IMR-90 (cell line): ENCODE results near the gene FOCAD. TPM values are rescaled to one million over a fixed set of nuclear protein-coding genes. Genes with fewer than 3 reads are reported as not detected.

ENCODE experiments used
- ATAC-seq: fragments of 200-7000 bp; cut with Tn5 transposase; 2 replicates; pipeline ENCODE4 v1.9.1; 2020; ENCODE audit warnings: low read depth, mild to moderate bottlenecking, moderate library complexity
- BruUV-seq: library from RNA; stranded (reverse); fragments of 400-500 nt; replicated peaks from 2 replicates; lab custom pipeline; 2021; lab: Mats Ljungman, UMichigan
- CTCF ChIA-PET: fragments of 300-600 bp; formaldehyde crosslinking; extraction: SDS; loops from one replicate; lab custom pipeline; 2021; ENCODE audit warnings: antibody characterized with exemption; lab: Yijun Ruan, JAX
- POLR2A ChIA-PET: fragments of 300-600 bp; sonication (Branson Sonifier 250); formaldehyde crosslinking; loops from one replicate; lab custom pipeline; 2022; ENCODE audit warnings: antibody characterized with exemption; ENCODE audit not compliant: unreplicated experiment; lab: Charles Lee
- DNase-seq: peaks from one replicate; pipeline ENCODE4 v3.0.0; 2013
- H2AFZ ChIP-seq: replicated peaks from 2 replicates; pipeline ENCODE3; 2013; ENCODE audit warnings: low read length, mild to moderate bottlenecking; ENCODE audit not compliant: poor library complexity
- H2AK5ac ChIP-seq: 2 replicates; pipeline ENCODE4 v1.6.1; 2013; ENCODE audit warnings: low read depth, low read length, inconsistent platforms
- H2AK9ac ChIP-seq: replicated peaks from 2 replicates; pipeline ENCODE3; 2013; ENCODE audit warnings: mild to moderate bottlenecking, low read depth, low read length, moderate library complexity; ENCODE audit not compliant: poor library complexity
- H2BK120ac ChIP-seq: 2 replicates; pipeline ENCODE4 v1.6.1; 2013; ENCODE audit warnings: low read depth, low read length, inconsistent platforms
- H2BK15ac ChIP-seq: 3 replicates; pipeline ENCODE4 v1.6.1; 2013; ENCODE audit warnings: low read depth, low read length, inconsistent platforms
- H2BK20ac ChIP-seq: 2 replicates; pipeline ENCODE4 v1.6.1; 2013; ENCODE audit warnings: low read depth, mild to moderate bottlenecking, inconsistent platforms, low read length, moderate library complexity
- H2BK5ac ChIP-seq: 2 replicates; pipeline ENCODE4 v1.6.1; 2013; ENCODE audit warnings: mild to moderate bottlenecking, low read depth, low read length, inconsistent platforms; ENCODE audit not compliant: poor library complexity, severe bottlenecking
- H3K14ac ChIP-seq: replicated peaks from 2 replicates; pipeline ENCODE4 v1.6.1; 2013; ENCODE audit warnings: low read depth, low read length, inconsistent platforms
- H3K18ac ChIP-seq: 2 replicates; pipeline ENCODE4 v1.6.1; 2013; ENCODE audit warnings: low read depth, low read length, control low read depth
- H3K23ac ChIP-seq: 2 replicates; pipeline ENCODE4 v1.6.1; 2013; ENCODE audit warnings: low read depth, low read length, inconsistent platforms
- H3K27ac ChIP-seq: 2 replicates; pipeline ENCODE4 v1.5.1; 2013; ENCODE audit warnings: mild to moderate bottlenecking, control low read depth, low read length; ENCODE audit not compliant: insufficient read depth
- H3K27me3 ChIP-seq: 2 replicates; pipeline ENCODE4 v1.6.1; 2013; ENCODE audit warnings: low read length; ENCODE audit not compliant: control insufficient read depth, insufficient read depth
- H3K36me3 ChIP-seq: 2 replicates; pipeline ENCODE4 v1.6.1; 2013; ENCODE audit warnings: low read length, mixed read lengths; ENCODE audit not compliant: control insufficient read depth, insufficient read depth
- H3K4ac ChIP-seq: 2 replicates; pipeline ENCODE4 v1.6.1; 2013; ENCODE audit warnings: low read depth, low read length, inconsistent platforms
- H3K4me1 ChIP-seq: 2 replicates; pipeline ENCODE4 v1.6.1; 2013; ENCODE audit warnings: low read length, mixed read lengths; ENCODE audit not compliant: control insufficient read depth, insufficient read depth
- H3K4me2 ChIP-seq: 2 replicates; pipeline ENCODE4 v1.6.1; 2013; ENCODE audit warnings: low read depth, mild to moderate bottlenecking, control low read depth, low read length, moderate library complexity
- H3K4me3 ChIP-seq: 2 replicates; pipeline ENCODE4 v1.5.1; 2013; ENCODE audit warnings: low read depth, mild to moderate bottlenecking, control low read depth, low read length, moderate library complexity; ENCODE audit not compliant: insufficient read depth
- H3K56ac ChIP-seq: 2 replicates; pipeline ENCODE4 v1.6.1; 2013; ENCODE audit warnings: low read length, inconsistent platforms; ENCODE audit not compliant: insufficient read depth; ENCODE audit errors: extremely low read depth
- H3K79me1 ChIP-seq, 2 experiments: 2 replicates each; pipeline ENCODE4 v1.6.1; 2013; ENCODE audit warnings: low read length in 2 of 2, inconsistent platforms in 1 of 2, low read depth in 1 of 2
- H3K9ac ChIP-seq: 2 replicates; pipeline ENCODE4 v1.6.1; 2013; ENCODE audit warnings: low read depth, low read length, control low read depth
- H3K9me1 ChIP-seq: 2 replicates; pipeline ENCODE4 v1.6.1; 2013; ENCODE audit warnings: low read length, inconsistent platforms; ENCODE audit not compliant: insufficient read depth
- H3K9me3 ChIP-seq: 2 replicates; pipeline ENCODE4 v1.6.1; 2013; ENCODE audit warnings: low read length; ENCODE audit not compliant: control insufficient read depth, insufficient read depth
- H4K20me1 ChIP-seq: 2 replicates; pipeline ENCODE4 v1.6.1; 2013; ENCODE audit warnings: low read length, inconsistent platforms; ENCODE audit not compliant: insufficient read depth
- H4K5ac ChIP-seq: 2 replicates; pipeline ENCODE4 v1.6.1; 2013; ENCODE audit warnings: mild to moderate bottlenecking, low read depth, low read length, control low read depth
- H4K8ac ChIP-seq, 2 experiments: 2 replicates each; pipeline ENCODE4 v1.6.1; 2013; ENCODE audit warnings: low read depth in 2 of 2, low read length in 2 of 2, control low read depth in 1 of 2, inconsistent platforms in 1 of 2
- H4K91ac ChIP-seq: 2 replicates; pipeline ENCODE4 v1.6.1; 2013; ENCODE audit warnings: low read depth, low read length, inconsistent platforms; ENCODE audit not compliant: insufficient read depth
- CHD1 ChIP-seq: IDR thresholded peaks from 2 replicates; pipeline ENCODE4 v1.6.1; 2012; ENCODE audit warnings: low read depth, low read length, improper control_type of control experiment
- MAFK ChIP-seq: IDR thresholded peaks from 2 replicates; pipeline ENCODE4 v1.6.1; 2012; ENCODE audit warnings: low read depth, low read length, improper control_type of control experiment
- NFE2L2 ChIP-seq: fragments of 150-350 bp; IDR thresholded peaks from 2 replicates; pipeline ENCODE4 v1.6.1; 2016; ENCODE audit warnings: low read depth, mild to moderate bottlenecking, low read length
- RCOR1 ChIP-seq: IDR thresholded peaks from 2 replicates; pipeline ENCODE4 v1.6.1; 2012; ENCODE audit warnings: mild to moderate bottlenecking, low read length, improper control_type of control experiment; ENCODE audit not compliant: insufficient replicate concordance
- WGBS, 2 experiments: methylation state at CpG; one replicate each; pipeline versions ENCODE4 v1.1.5 to v1.1.7; 2013; ENCODE audit warnings: missing lambda C conversion rate in 2 of 2; ENCODE audit not compliant: insufficient read length in 1 of 2; ENCODE audit errors: extremely low coverage in 2 of 2; 5-methylcytosine and 5-hydroxymethylcytosine counted together
- dilution Hi-C: fragments of 300-500 bp; cut with HindIII; formaldehyde crosslinking; loops from one replicate; pipeline ENCODE4 v1.14.3; 2018; ENCODE audit warnings: low sequenced_read_pairs; ENCODE audit not compliant: unreplicated experiment
- in situ Hi-C: fragments of 300-500 bp; cut with MboI; formaldehyde crosslinking; loops from 3 replicates; pipeline ENCODE4 v1.14.3; 2019; ENCODE audit warnings: low sequenced_read_pairs, inconsistent platforms, mixed read lengths
- intact Hi-C: fragments of 100-400 bp; cut with micrococcal nuclease; formaldehyde crosslinking; loops from 2 replicates; pipeline ENCODE4 v1.10.0; 2022
- polyA plus RNA-seq, 3 experiments: library from polyadenylated mRNA; depleted of rRNA; stranded (reverse); fragments of >200 nt; gene quantifications; 2 replicates each; pipeline ENCODE4 v1.2.3, GENCODE V29; 2012; ENCODE audit warnings: low replicate concordance in 1 of 3
- total RNA-seq: library from RNA; depleted of rRNA; stranded (reverse); fragments of >200 nt; gene quantifications from 2 replicates; pipeline ENCODE4 v1.2.3, GENCODE V29; 2012

Gene FOCAD
- total and polyA plus RNA-seq, 2 of the 4 experiments (the other 2 are of a cell fraction): 28.8 to 91.2 TPM

- Histone ChIP-seq H3K14ac (peak overlapping the region; percentile 74), H3K27ac (no peak overlapping the region), H2AK5ac (peak overlapping the region; percentile 16; the same call in 1 of the 2 replicates), H2BK20ac (peak overlapping the region; percentile 79), H3K4me1 (peaks cover 2% of the 10 kb centered on the region; the same call in 1 of the 2 replicates), H3K36me3 (no peaks in the 10 kb centered on the region), H4K5ac (peak overlapping the region; percentile 32; the same call in 1 of the 2 replicates), H4K20me1 (no peaks in the 10 kb centered on the region; the same call in 1 of the 2 replicates), H3K56ac (no peak overlapping the region), H3K9me3 (no peaks in the 10 kb centered on the region), H3K23ac (peak overlapping the region; percentile 74; the same call in 1 of the 2 replicates), H3K4me2 (peak overlapping the region; percentile 73; the same call in 1 of the 2 replicates), H3K18ac (peak overlapping the region; percentile 60; the same call in 1 of the 2 replicates), H3K9ac (no peak overlapping the region), H3K27me3 (no peaks in the 10 kb centered on the region), H2BK5ac (peak overlapping the region; percentile 64), H3K4me3 (no peak overlapping the region), H2BK15ac (no peak overlapping the region; the same call in 2 of the 3 replicates), H2AFZ (no peak overlapping the region), H3K4ac (peak overlapping the region; percentile 58; the same call in 1 of the 2 replicates), H3K9me1 (no peaks in the 10 kb centered on the region), H2AK9ac (no peak overlapping the region), H4K8ac (peak overlapping the region in 1 of 2 experiments; percentile 75; a peak in 2 of 4 replicates), H4K91ac (no peak overlapping the region), H3K79me1 (no peaks in the 10 kb centered on the region), H2BK120ac (peak overlapping the region; percentile 80; the same call in 1 of the 2 replicates)
- ChIA-PET POLR2A (no interaction called here), CTCF (no interaction called here)
- DNase-seq: peak; percentile 53
- WGBS, 2 experiments: no CpG with 5 or more reads among the region's 5 CpGs
- 0 out of 2 replicates have a peak, but pooled peaks have one; percentile 8 for ATAC-seq
- TF ChIP-seq MAFK: no peak
- no peak for TF ChIP-seq CHD1
- TF ChIP-seq RCOR1: no peak
- no peak for TF ChIP-seq NFE2L2
- in situ Hi-C loops (no loop called here), intact Hi-C loops (loop anchor here (2.0 to 5.0 kb wide), 2 partner anchors 19 to 516 kb away; no protein-coding TSS in a partner anchor), dilution Hi-C loops (no loop called here)
- no TSS peak for BruUV-seq
These were observed 189.3 kb downstream of the FOCAD start for GRCh38 chr9:20873240-20873865.
